Raji (cell line): ENCODE data around the gene HSD17B7.
A peak's percentile ranks its signal among the peaks of the same experiment; 100 is the strongest.

ENCODE experiments used
- POLR2A ChIP-seq: IDR thresholded peaks from 2 replicates; pipeline ENCODE4 v1.6.1; 2011; ENCODE audit warnings: low read depth, low read length, control low read depth; ENCODE audit not compliant: insufficient read depth

Gene HSD17B7, protein sequence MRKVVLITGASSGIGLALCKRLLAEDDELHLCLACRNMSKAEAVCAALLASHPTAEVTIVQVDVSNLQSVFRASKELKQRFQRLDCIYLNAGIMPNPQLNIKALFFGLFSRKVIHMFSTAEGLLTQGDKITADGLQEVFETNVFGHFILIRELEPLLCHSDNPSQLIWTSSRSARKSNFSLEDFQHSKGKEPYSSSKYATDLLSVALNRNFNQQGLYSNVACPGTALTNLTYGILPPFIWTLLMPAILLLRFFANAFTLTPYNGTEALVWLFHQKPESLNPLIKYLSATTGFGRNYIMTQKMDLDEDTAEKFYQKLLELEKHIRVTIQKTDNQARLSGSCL

DNA sequence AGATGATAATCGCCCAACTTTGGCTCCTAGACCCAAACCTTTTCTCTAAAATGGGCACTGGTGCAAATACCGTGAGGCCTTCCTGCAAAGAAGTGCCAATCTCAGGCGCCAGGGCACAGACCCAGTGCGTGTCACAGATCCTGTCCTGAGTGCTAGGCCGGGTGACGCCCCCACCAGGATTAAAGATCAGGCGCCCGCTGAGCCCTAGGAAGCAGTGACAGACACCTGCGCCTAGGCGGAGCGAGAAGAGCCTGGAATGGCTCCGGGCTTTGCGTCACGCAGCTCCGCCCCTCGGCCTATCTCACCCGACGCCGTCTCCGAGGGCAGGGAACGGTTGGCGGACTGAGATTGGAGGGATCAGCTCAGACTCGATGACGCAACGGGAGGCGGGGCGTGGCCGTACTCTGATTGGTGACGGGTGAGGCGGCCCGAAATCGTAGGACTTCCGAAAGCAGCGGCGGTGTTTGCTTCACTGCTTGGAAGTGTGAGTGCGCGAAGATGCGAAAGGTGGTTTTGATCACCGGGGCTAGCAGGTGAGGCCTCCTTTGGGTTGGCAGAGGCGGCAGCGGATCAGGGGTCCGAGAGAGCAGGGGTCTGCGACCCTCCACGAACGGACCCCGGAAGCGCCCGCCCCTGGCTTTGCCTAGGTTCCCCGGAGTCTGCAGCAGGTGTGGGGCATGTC, at the start of gene HSD17B7:
Gene HSD17B7 (plus strand): TSS at position 400 of the 682 bp plus-strand sequence. CDS start 99 bp downstream, at position 499.
- TF ChIP-seq POLR2A, result peak; percentile 67

DNA sequence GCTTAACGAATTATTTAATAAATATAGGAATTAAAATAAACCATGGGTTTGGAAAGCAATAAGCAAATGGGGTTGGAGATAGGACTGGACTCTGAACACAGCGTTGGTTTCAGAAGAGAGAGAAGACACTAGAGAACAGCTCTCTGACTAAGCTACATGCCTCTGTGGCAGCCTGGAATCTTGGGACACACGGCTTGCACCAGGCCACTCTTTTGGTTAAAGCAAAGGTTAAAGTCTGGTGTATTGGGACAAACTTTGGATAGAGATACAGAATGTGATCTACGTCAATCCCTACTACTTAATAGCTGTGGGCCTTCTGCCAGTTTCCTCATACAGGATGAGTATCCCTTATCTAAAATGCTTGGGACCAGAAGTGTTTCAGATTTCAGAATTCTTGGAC, 49.7 kb upstream of the HSD17B7 start:
- TF ChIP-seq POLR2A, result no peak

- TF ChIP-seq POLR2A, result no peak
These were observed 48.9 kb upstream of the HSD17B7 start for GRCh38 chr1:162741574-162741973.

- TF ChIP-seq POLR2A, result no peak
These were observed 37.4 kb upstream of the HSD17B7 start for GRCh38 chr1:162753001-162753658.

- TF ChIP-seq POLR2A, result no peak
These were observed 36.4 kb upstream of the HSD17B7 start for GRCh38 chr1:162753998-162754585.

- no peak for TF ChIP-seq POLR2A
These were observed 35.2 kb upstream of the HSD17B7 start for GRCh38 chr1:162755306-162755705.

DNA sequence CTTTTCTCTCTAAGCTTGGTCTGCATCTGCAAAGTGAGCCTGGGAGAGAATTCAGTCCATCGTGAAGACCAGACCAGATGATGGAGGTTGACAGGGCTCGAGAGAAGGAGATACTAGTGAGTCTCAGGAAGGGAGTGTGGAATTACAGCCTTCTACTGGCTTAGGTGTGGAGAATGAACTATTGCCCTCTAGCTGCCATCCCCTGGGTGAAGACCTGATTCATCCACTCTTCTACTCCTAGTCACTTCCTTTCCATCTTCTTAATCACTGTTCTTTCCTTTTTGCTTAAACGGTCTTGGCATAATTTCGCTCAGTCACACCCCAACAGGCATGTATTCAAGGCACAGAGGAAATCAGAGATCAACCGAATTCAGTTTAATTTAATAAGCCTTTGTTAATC, 34.0 kb upstream of the HSD17B7 start:
- TF ChIP-seq POLR2A, result no peak

DNA sequence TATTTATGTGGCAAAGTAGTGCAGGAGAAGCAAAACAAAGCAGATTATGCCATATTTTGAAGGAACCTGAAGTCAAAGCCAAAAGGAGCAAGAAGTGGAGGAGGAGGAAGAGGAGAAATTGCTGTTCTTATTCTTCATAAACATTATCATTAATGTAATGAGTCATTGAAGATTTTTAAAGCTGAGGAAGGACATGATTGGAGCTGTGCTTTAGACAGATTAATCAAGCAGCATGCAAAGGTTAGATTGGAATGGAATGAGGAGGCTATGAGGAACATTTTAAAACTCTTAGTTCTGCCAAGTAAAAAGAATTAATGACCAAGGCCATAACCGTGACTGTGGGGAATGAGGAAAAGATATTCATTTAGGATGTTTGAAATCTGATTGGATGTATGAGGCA, 33.0 kb upstream of the HSD17B7 start:
- no peak for TF ChIP-seq POLR2A

DNA sequence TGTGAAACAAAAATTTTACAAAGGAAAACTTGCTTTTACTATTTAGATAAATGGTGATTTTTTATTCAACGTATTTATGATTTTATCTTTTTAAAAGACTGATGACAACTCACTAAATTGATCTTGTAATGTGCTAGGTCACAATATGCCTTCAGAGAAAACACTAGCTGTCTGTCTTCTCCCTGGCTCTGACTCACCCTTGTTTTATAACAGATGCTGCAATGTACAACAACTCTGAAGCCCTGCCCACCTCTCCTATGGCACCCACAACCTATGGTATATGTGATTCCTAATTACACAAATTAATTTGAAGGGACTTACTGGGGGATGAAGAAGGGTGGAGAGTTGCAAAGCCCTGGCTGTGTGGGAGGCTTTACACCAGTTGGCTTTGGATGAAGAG, 24.7 kb upstream of the HSD17B7 start:
- no peak for TF ChIP-seq POLR2A

DNA sequence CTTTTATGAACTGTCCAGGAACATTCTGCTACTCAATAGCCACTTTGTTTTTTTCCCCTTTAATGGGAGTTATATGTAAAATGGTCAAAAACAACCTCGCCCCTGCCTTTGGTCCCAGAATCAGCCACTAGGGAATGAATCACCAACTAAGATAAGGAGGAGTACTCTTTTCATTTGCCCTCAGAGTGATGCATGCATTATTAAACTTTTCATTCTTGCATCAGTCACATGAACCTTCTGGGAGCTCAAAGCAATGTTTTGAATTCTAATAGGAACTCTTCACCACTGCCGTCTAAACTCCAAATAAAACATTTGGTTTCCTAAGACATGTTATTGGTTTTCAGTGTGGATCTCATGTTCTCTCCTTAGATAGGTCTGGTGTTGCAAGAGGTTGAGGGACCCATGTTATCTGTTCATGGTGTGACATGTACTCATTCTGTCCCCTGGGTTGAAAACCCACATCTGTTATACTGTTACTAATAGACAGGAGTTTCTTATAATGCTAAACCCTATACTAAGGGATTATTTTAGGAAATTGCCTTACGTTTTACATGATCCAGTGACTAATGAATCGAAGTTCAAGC, 17.8 kb upstream of the HSD17B7 start:
- TF ChIP-seq POLR2A, result no peak

GRCh38 chr1:162774007-162774406, 16.5 kb upstream of the HSD17B7 start:
- no peak for TF ChIP-seq POLR2A

- TF ChIP-seq POLR2A, result no peak
These were observed 11.5 kb upstream of the HSD17B7 start for GRCh38 chr1:162779043-162779442.

- TF ChIP-seq POLR2A, result no peak
These were observed 7.8 kb upstream of the HSD17B7 start for GRCh38 chr1:162782671-162783070.

GRCh38 chr1:162822391-162823200, 32.1 kb downstream of the HSD17B7 start:
- no peak for TF ChIP-seq POLR2A
